ENCODE results near the gene SYCP1. TPM values are rescaled to one million over a fixed set of nuclear protein-coding genes. Genes with fewer than 3 reads are reported as not detected.

Gene SYCP1
- total RNA-seq, 1 experiment from 2014 or later, result not detected

DNA sequence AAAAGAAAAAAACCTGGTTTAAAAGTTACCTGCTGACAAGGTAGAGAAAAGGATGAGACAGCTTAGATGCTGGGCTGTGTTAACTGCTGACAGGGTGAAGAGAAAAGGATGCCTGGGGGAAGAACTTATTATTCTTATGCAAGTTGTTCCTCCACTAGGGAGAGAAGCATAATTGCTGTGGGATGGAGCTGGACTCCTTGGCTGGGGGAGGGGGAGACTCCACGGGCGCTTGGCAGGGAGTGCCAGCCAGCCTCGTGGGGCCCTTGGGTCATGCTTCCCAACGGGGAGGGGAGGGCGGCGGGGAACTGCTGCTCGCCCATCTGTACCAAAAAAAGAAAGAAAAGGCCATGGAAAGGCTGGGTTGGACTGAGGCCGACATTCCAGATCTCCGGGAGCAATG, 47.2 kb downstream of the SYCP1 start:
- H3K4ac ChIP-seq (ENCODE audit: low read depth, low read length), result no peak overlapping the region
- peak overlapping the region; percentile 48 to 71 for H3K4me3 Mint-ChIP-seq
- H4K20me1 ChIP-seq (ENCODE audit: control insufficient read depth, insufficient read depth, insufficient read length), result no peaks in the 10 kb centered on the region
- H3K27me3 Mint-ChIP-seq (ENCODE audit: low read depth), result no peaks in the 10 kb centered on the region
- H3K79me2 ChIP-seq (ENCODE audit: insufficient read depth, low read length), result no peaks in the 10 kb centered on the region
- TF ChIP-seq, protein P1, sequence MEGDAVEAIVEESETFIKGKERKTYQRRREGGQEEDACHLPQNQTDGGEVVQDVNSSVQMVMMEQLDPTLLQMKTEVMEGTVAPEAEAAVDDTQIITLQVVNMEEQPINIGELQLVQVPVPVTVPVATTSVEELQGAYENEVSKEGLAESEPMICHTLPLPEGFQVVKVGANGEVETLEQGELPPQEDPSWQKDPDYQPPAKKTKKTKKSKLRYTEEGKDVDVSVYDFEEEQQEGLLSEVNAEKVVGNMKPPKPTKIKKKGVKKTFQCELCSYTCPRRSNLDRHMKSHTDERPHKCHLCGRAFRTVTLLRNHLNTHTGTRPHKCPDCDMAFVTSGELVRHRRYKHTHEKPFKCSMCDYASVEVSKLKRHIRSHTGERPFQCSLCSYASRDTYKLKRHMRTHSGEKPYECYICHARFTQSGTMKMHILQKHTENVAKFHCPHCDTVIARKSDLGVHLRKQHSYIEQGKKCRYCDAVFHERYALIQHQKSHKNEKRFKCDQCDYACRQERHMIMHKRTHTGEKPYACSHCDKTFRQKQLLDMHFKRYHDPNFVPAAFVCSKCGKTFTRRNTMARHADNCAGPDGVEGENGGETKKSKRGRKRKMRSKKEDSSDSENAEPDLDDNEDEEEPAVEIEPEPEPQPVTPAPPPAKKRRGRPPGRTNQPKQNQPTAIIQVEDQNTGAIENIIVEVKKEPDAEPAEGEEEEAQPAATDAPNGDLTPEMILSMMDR (conservative IDR thresholded peaks at IDR 0.05), result no peak
- H3K56ac ChIP-seq (ENCODE audit: insufficient read length, low read depth, low read length), result no peak overlapping the region
- peak; percentile 34 for DNase-seq
- no peak overlapping the region for H3K23ac ChIP-seq (ENCODE audit: insufficient read length, low read depth, low read length)
- no peak overlapping the region for H2BK120ac ChIP-seq (ENCODE audit: low read depth, low read length, poor library complexity, severe bottlenecking)
- peak overlapping the region; percentile 68; the same call in 1 of the 2 replicates for H3K14ac ChIP-seq (ENCODE audit: insufficient read depth, low read length)
- H2BK20ac ChIP-seq (ENCODE audit: low read depth, low read length, poor library complexity, severe bottlenecking), result no peak overlapping the region
- no peak overlapping the region for H2BK12ac ChIP-seq (ENCODE audit: insufficient read length, low read depth, low read length)
- no peaks in the 10 kb centered on the region for H3K9me3 ChIP-seq (ENCODE audit: control insufficient read depth, low read depth, low read length)
- H4K8ac ChIP-seq (replicated peaks; ENCODE audit: insufficient read length, low read depth, low read length), result no peak overlapping the region
- peak overlapping the region; percentile 53 to 93 (median 78); a peak in 6 of 7 replicates for H3K27ac Mint-ChIP-seq
- H2BK5ac ChIP-seq (ENCODE audit: insufficient read length, low read length), result no peak overlapping the region
- no peaks in the 10 kb centered on the region for H3K23me2 ChIP-seq (ENCODE audit: insufficient read length, low read depth, low read length, poor library complexity, severe bottlenecking)
- no peaks in the 10 kb centered on the region; the same call in 1 of the 2 replicates for H3K4me1 ChIP-seq (ENCODE audit: insufficient read depth, low read length)
- no peaks in the 10 kb centered on the region for H3K27me3 ChIP-seq (ENCODE audit: insufficient read depth, low read length)
- H2BK15ac ChIP-seq (ENCODE audit: low read depth, low read length), result no peak overlapping the region
- no peak overlapping the region for H3K9ac ChIP-seq (ENCODE audit: extremely low read depth, insufficient read length, low read length)
- H2AK5ac ChIP-seq (ENCODE audit: insufficient read length, low read length), result no peak overlapping the region
- peak overlapping the region; percentile 3 for H2AFZ ChIP-seq (ENCODE audit: low read length)
- peaks cover 11 to 15% of the 10 kb centered on the region in 2 experiments for H3K9me3 Mint-ChIP-seq
- peak overlapping the region; percentile 66 for H3K4me2 ChIP-seq (ENCODE audit: insufficient read depth, insufficient read length, low read length)
- no peak overlapping the region for H3K27ac ChIP-seq (ENCODE audit: insufficient read length, low read depth, low read length)
- WGBS (ENCODE audit: extremely low coverage, insufficient read length, low lambda C conversion rate), result no CpG with 5 or more reads among the region's 9 CpGs
- no peak overlapping the region for H4K91ac ChIP-seq (ENCODE audit: insufficient read length, low read depth, low read length)
- peaks cover 27 to 29% of the 10 kb centered on the region in 2 experiments for H3K4me1 Mint-ChIP-seq
- H3K18ac ChIP-seq (ENCODE audit: insufficient read length, low read depth, low read length), result peak overlapping the region; percentile 46
- no peak overlapping the region for H4K5ac ChIP-seq (ENCODE audit: insufficient read length, low read depth, low read length)
- no peak overlapping the region for H3T11ph ChIP-seq (ENCODE audit: low read length)
- peaks cover 2 to 16% (median 6%) of the 10 kb centered on the region in 3 experiments; a peak in 6 of 7 replicates for H3K36me3 Mint-ChIP-seq (ENCODE audit: insufficient read depth in 1 of 3, low read depth in 3 of 3)
- H3K79me1 ChIP-seq (ENCODE audit: insufficient read depth, low read depth, low read length, poor library complexity, severe bottlenecking), result no peaks in the 10 kb centered on the region

Measured in H9 (cell line).